Prostate gland (tissue), 2 donors: ENCODE results near the gene GORASP1. TPM values are rescaled to one million over a fixed set of nuclear protein-coding genes. Genes with fewer than 3 reads are reported as not detected.

ENCODE experiments used
- DNase-seq: peaks from one replicate; pipeline ENCODE4 v3.0.0-alpha.2; 2019; ENCODE audit warnings: low spot score
- H3K27ac ChIP-seq, 2 donors: fragments of 200-600 bp; sonication (generic); 2 replicates each; pipeline ENCODE4 v1.5.1; 2017 to 2019
- H3K27me3 ChIP-seq: fragments of 200-600 bp; sonication (generic); replicated peaks from 2 replicates; pipeline ENCODE4 v1.5.1; 2019; ENCODE audit not compliant: insufficient read depth
- H3K36me3 ChIP-seq, 2 donors: fragments of 200-600 bp; sonication (generic); 1 replicate in 1 of 2; 2 replicates in 1 of 2; pipeline versions ENCODE4 v1.5.1 to v1.8.1; 2017 to 2019
- H3K4me1 ChIP-seq: fragments of 200-600 bp; sonication (generic); replicated peaks from 2 replicates; pipeline ENCODE4 v1.5.1; 2019
- H3K4me3 ChIP-seq, 2 donors: fragments of 200-600 bp; sonication (generic); 2 replicates each; pipeline ENCODE4 v1.5.1; 2017 to 2019
- H3K9me3 ChIP-seq: fragments of 200-600 bp; sonication (generic); 2 replicates; pipeline ENCODE4 v1.5.1; 2017
- POLR2A ChIP-seq: fragments of 450-650 bp; IDR thresholded peaks from one replicate; pipeline ENCODE4 v1.6.1; 2016; ENCODE audit warnings: antibody characterized with exemption, mild to moderate bottlenecking
- POLR2AphosphoS5 ChIP-seq: sonication (generic); formaldehyde crosslinking; IDR thresholded peaks from one replicate; pipeline ENCODE4 v1.6.1; 2017; ENCODE audit warnings: antibody characterized with exemption
- WGBS: methylation state at CpG from one replicate; pipeline ENCODE4 v1.1.5; 2018; 5-methylcytosine and 5-hydroxymethylcytosine counted together
- intact Hi-C: fragments of 100-400 bp; cut with DNase I; formaldehyde crosslinking; loops from one replicate; pipeline ENCODE4 v1.14.2; 2022
- total RNA-seq, 2 donors: library from RNA; depleted of rRNA; stranded (reverse); fragments of >200 nt; gene quantifications; one replicate each; pipeline ENCODE4 v1.1.0, GENCODE V29; 2016
- TF ChIP-seq, protein P1 (sequence below), 4 experiments: fragments of 200-600 bp in 2 of 4; fragments of 450-650 bp in 2 of 4; sonication (generic) in 2 of 4; IDR thresholded peaks; 1 replicate in 3 of 4; 2 replicates in 1 of 4; pipeline ENCODE4 v1.5.1; 2016 to 2019; ENCODE audit warnings: antibody characterized with exemption in 4 of 4, mild to moderate bottlenecking in 2 of 4, moderate library complexity in 2 of 4

Gene GORASP1
- total RNA-seq, 2 donors from 2014 or later: 76.5 to 104 TPM

DNA sequence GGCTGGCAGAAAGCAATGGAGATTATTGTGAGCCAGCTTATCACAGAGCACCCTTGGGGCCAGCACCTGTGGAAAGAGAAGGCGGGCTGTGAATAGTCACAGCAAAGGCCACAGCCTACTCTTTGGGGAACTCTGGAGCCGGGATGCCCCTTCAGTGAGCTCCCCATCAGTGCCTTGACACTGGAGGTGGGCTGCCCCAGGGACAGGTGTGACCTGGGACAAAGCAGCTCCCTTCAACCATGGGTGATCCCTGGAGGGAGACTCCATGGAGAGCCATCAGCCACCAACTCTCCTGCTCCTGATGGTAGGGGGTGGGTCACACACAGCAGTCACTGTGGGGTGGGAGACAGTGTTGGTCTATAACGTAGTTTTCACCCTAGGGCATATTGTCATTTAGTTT is 5.9 kb upstream of the GORASP1 start:
- H3K4me3 ChIP-seq: no peak overlapping the region
- DNase-seq: no peak
- no peaks in the 10 kb centered on the region for H3K27me3 ChIP-seq
- H3K9me3 ChIP-seq: no peaks in the 10 kb centered on the region
- TF ChIP-seq, protein P1, sequence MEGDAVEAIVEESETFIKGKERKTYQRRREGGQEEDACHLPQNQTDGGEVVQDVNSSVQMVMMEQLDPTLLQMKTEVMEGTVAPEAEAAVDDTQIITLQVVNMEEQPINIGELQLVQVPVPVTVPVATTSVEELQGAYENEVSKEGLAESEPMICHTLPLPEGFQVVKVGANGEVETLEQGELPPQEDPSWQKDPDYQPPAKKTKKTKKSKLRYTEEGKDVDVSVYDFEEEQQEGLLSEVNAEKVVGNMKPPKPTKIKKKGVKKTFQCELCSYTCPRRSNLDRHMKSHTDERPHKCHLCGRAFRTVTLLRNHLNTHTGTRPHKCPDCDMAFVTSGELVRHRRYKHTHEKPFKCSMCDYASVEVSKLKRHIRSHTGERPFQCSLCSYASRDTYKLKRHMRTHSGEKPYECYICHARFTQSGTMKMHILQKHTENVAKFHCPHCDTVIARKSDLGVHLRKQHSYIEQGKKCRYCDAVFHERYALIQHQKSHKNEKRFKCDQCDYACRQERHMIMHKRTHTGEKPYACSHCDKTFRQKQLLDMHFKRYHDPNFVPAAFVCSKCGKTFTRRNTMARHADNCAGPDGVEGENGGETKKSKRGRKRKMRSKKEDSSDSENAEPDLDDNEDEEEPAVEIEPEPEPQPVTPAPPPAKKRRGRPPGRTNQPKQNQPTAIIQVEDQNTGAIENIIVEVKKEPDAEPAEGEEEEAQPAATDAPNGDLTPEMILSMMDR (IDR thresholded peaks at IDR 0.05): no peak
- no peak for TF ChIP-seq POLR2AphosphoS5
- no peak for TF ChIP-seq POLR2A
- 61% methylated on average over 3 of the region's 3 CpGs for WGBS
- intact Hi-C loops: no loop called here
- no peaks in the 10 kb centered on the region for H3K36me3 ChIP-seq
- H3K27ac ChIP-seq: no peak overlapping the region
- H3K4me1 ChIP-seq: no peaks in the 10 kb centered on the region

DNA sequence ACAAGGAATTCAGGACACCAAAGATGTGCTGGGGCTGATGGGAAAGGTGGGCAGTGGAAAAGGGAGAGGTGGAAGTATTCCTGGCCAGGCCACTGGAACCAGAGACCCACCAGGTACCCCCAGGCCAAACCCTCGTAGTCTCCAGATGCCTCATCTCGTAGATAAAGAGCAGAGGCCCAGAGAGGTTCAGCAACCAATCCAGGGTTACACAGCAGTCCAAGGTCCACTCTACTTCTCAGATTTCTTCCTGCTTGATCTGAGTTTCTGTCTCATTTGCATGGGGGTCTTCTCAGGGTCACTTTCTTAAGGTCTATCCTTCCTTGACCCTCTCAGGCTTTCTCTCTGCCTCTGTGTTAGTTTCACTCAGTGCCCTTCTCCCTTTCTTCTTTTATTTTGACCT is 5.1 kb upstream of the GORASP1 start:
- no peaks in the 10 kb centered on the region for H3K9me3 ChIP-seq
- H3K4me1 ChIP-seq: no peaks in the 10 kb centered on the region
- H3K27me3 ChIP-seq: no peaks in the 10 kb centered on the region
- no peak for DNase-seq
- no peaks in the 10 kb centered on the region for H3K36me3 ChIP-seq
- no peak overlapping the region for H3K27ac ChIP-seq
- H3K4me3 ChIP-seq: no peak overlapping the region
- intact Hi-C loops: no loop called here
- WGBS: 96% methylated on average over 2 of the region's 2 CpGs
- TF ChIP-seq POLR2AphosphoS5 (no peak), POLR2A (no peak)
- TF ChIP-seq, protein P1 (IDR thresholded peaks at IDR 0.05): no peak

DNA sequence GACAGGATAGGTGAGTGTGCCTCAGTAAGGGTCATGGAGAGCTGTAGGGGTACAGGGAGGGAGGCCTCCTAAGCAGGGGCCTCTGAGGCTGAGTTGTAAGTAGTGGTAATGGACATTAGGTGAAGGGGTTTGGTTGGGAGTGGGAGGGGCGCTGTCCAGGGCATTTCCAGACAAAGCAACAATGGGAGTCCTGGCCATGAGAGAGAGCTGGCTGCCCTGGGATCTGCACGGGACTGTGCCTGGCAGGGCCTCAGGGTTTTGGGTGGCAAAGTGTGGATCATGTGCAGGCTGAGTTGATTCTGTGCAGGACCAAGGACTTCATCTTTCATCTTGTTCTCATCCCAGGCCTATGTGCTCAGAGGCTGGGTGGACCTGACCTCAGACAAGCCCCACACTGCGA is 4.7 kb upstream of the GORASP1 start:
- Histone ChIP-seq H3K27me3 (no peaks in the 10 kb centered on the region), H3K27ac (no peak overlapping the region), H3K4me1 (no peaks in the 10 kb centered on the region), H3K9me3 (no peaks in the 10 kb centered on the region), H3K36me3 (no peaks in the 10 kb centered on the region), H3K4me3 (no peak overlapping the region)
- DNase-seq: no peak
- WGBS: 94% methylated on average over 3 of the region's 3 CpGs
- intact Hi-C loops: no loop called here
- TF ChIP-seq POLR2A (no peak), POLR2AphosphoS5 (no peak)
- TF ChIP-seq, protein P1 (IDR thresholded peaks at IDR 0.05): no peak

DNA sequence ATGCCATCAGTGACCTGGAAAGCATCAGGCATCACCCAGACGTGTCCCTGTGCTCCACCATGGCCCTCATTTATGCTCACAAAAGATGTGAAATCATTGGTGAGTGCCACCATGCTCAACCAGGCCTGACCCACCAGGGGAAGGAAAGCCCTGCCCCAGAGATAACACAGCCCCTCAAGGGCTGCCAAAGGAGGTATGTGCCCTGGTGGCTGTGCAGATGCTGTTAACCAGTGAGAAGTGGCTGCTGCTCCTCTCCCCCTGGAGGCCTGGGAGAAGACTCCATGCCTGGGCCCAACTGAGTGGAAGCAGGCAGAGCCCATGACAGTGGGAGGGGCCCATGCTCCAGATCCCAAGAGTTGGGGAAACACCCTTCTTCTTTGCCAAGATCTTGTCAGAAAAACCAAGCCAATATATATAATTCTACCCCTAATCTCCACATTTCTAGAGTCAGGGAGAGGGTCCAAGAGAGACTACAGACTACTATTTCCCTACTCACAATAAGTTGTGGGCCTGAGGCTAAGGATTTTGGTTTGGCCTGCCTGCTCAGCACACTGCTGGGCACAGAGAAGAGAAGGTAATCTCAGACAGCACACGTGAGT is 2.7 kb upstream of the GORASP1 start:
- Histone ChIP-seq H3K27me3 (no peaks in the 10 kb centered on the region), H3K27ac (no peak overlapping the region), H3K4me3 (no peak overlapping the region), H3K36me3 (no peaks in the 10 kb centered on the region), H3K4me1 (peaks cover 7% of the 10 kb centered on the region), H3K9me3 (no peaks in the 10 kb centered on the region)
- TF ChIP-seq POLR2A (no peak), POLR2AphosphoS5 (no peak)
- TF ChIP-seq, protein P1 (IDR thresholded peaks at IDR 0.05): no peak
- 88% methylated on average over 1 of the region's 2 CpGs for WGBS
- intact Hi-C loops: no loop called here
- DNase-seq: no peak

DNA sequence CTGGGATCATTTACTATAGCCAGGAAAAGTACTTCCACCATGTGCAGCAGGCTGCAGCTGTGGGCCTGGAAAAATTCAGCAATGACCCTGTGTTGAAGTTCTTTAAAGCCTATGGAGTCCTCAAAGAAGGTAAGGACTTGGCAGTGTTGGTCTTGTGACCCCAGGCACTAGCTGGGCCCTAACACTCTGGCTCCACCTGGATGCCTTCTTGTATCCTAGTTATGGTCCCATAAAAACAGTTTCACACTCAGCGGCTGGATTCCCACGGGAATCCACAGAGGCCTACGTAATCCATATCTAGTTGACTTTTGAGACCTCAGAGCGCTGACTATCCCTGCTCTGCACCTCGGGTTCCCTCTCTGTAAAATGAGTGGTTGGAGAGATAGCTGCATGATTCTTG is 1.7 kb upstream of the GORASP1 start:
- no peaks in the 10 kb centered on the region for H3K9me3 ChIP-seq
- intact Hi-C loops: loop anchor here (5.0 to 10.0 kb wide), 2 partner anchors 78 to 296 kb away; partner anchors contain the start of gene RPSA
- no peaks in the 10 kb centered on the region for H3K27me3 ChIP-seq
- no peaks in the 10 kb centered on the region for H3K36me3 ChIP-seq
- H3K27ac ChIP-seq: no peak overlapping the region
- DNase-seq: no peak
- H3K4me3 ChIP-seq: no peak overlapping the region
- TF ChIP-seq POLR2A (no peak), POLR2AphosphoS5 (no peak)
- TF ChIP-seq, protein P1 (IDR thresholded peaks at IDR 0.05): no peak
- peaks cover 7% of the 10 kb centered on the region for H3K4me1 ChIP-seq
- 78% methylated on average over 5 of the region's 5 CpGs for WGBS
